ENCODE data around the gene SLC35F1.
A peak's percentile ranks its signal among the peaks of the same experiment; 100 is the strongest.
"Not testable (repeated sequence)": the region's sequence is repeated elsewhere in the genome, so short reads cannot be mapped to it uniquely, and the experiment has no call there.

The SLC35F1 gene

GRCh38 chr6:117906958-117907600 lies at the start of gene SLC35F1:
SLC35F1 (plus strand) TSS chr6:117907264.
- TF ChIP-seq, protein P1, sequence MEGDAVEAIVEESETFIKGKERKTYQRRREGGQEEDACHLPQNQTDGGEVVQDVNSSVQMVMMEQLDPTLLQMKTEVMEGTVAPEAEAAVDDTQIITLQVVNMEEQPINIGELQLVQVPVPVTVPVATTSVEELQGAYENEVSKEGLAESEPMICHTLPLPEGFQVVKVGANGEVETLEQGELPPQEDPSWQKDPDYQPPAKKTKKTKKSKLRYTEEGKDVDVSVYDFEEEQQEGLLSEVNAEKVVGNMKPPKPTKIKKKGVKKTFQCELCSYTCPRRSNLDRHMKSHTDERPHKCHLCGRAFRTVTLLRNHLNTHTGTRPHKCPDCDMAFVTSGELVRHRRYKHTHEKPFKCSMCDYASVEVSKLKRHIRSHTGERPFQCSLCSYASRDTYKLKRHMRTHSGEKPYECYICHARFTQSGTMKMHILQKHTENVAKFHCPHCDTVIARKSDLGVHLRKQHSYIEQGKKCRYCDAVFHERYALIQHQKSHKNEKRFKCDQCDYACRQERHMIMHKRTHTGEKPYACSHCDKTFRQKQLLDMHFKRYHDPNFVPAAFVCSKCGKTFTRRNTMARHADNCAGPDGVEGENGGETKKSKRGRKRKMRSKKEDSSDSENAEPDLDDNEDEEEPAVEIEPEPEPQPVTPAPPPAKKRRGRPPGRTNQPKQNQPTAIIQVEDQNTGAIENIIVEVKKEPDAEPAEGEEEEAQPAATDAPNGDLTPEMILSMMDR (IDR thresholded peaks at IDR 0.05; ENCODE audit: insufficient read depth, missing control alignments), result peak; percentile 51
- FAIRE-seq (no peak), DNase-seq (ENCODE audit: insufficient read length, low spot score) (no peak)

- not testable (repeated sequence) for FAIRE-seq
Observed at GRCh38 chr6:117858601-117859000, 48.5 kb upstream of the SLC35F1 start.

GRCh38 chr6:117861545-117861944 lies 45.5 kb upstream of the SLC35F1 start:
- no peak for DNase-seq (ENCODE audit: insufficient read length, low spot score)
- FAIRE-seq, result no peak
- TF ChIP-seq, protein P1 (IDR thresholded peaks at IDR 0.05; ENCODE audit: insufficient read depth, missing control alignments), result no peak

More at GRCh38 chr6:117858601-117859000, 48.5 kb upstream of the SLC35F1 start:
- DNase-seq (ENCODE audit: insufficient read length, low spot score), result not testable (repeated sequence)

- DNase-seq (ENCODE audit: insufficient read length, low spot score) (no peak), FAIRE-seq (no peak)
- TF ChIP-seq, protein P1 (IDR thresholded peaks at IDR 0.05; ENCODE audit: insufficient read depth, missing control alignments), result no peak
Observed at GRCh38 chr6:117866561-117866960, 40.5 kb upstream of the SLC35F1 start.

DNA sequence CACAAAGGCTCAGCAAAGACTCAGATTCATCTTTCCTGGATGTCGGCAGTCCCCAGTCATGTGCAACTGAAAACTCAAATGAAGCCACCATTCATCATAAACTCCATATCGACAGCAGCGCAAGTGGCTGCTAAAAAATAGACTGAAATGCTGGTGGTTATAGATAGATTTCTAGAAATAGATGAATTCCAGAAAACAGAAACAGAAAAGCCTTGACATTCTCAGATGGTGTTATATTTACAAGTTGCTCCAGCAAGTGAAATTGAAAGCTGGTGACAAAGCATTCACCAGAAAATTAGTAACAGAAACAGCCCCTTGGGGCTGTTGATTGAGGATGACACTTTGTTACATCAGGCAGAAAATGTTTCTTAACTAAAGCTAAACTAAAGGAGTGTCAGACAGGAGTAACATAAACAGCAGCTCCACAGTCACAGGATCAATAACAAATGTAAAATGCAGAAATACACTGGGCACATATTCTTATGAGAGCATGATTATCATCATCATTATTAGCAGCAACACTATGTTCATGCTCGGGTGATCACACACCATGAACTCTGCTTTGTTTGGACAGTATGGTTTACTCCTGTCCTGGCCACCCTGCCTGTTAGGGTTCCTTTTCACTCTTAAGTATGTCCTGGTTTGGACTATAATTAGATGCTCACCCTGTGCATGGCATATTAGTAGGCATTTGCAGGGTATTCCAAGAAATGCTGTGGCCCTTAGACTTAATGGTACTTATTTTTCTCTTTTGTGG lies 36.4 kb upstream of the SLC35F1 start:
- DNase-seq (ENCODE audit: insufficient read length, low spot score), result no peak
- TF ChIP-seq, protein P1 (IDR thresholded peaks at IDR 0.05; ENCODE audit: insufficient read depth, missing control alignments), result no peak
- FAIRE-seq, result no peak

DNA sequence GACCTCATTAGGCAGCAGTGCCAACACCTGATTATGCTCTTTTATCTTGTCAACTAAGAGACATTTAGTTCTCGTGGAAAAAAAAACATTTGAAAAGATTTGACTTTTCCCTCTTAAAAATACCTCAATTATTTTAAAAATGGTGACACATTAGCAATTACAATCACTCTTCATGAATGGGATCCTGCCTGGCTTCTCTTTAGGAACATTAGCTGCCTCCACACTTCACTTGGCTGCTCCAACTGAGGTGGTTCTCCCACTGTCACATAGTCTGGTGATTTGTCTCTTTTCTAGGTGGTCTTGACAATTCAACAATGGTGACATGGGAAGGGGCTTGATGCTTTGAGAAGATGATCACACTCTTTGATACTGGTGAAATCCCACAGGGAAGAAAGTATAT lies 26.2 kb upstream of the SLC35F1 start:
- FAIRE-seq (no peak), DNase-seq (ENCODE audit: insufficient read length, low spot score) (no peak)
- TF ChIP-seq, protein P1 (IDR thresholded peaks at IDR 0.05; ENCODE audit: insufficient read depth, missing control alignments), result no peak

GRCh38 chr6:117890172-117890571 lies 16.9 kb upstream of the SLC35F1 start:
- no peak for FAIRE-seq
- TF ChIP-seq, protein P1 (IDR thresholded peaks at IDR 0.05; ENCODE audit: insufficient read depth, missing control alignments), result no peak
- no peak for DNase-seq (ENCODE audit: insufficient read length, low spot score)
